GM06990 (cell line): ENCODE measurements around the gene ABCA13.

ENCODE experiments used
- DNase-seq: peaks from one replicate; pipeline ENCODE4 v3.0.0-alpha.2; 2011; ENCODE audit not compliant: insufficient read length; ENCODE audit errors: extremely low read depth
- H3K27me3 ChIP-seq: replicated peaks from 2 replicates; pipeline ENCODE4 v1.6.0; 2011; ENCODE audit warnings: low read length; ENCODE audit not compliant: control insufficient read depth, insufficient read depth
- H3K36me3 ChIP-seq: 2 replicates; pipeline ENCODE4 v1.5.1; 2011; ENCODE audit warnings: low read length; ENCODE audit not compliant: control insufficient read depth, insufficient read depth
- H3K4me3 ChIP-seq: replicated peaks from 2 replicates; pipeline ENCODE4 v1.5.1; 2011; ENCODE audit warnings: low read depth, mild to moderate bottlenecking, control low read depth, low read length
- CTCF ChIP-seq: IDR thresholded peaks from 2 replicates; pipeline ENCODE4 v1.5.1; 2011; ENCODE audit warnings: low read length, control low read depth, mild to moderate bottlenecking, inconsistent platforms; ENCODE audit not compliant: insufficient read depth, poor library complexity, severe bottlenecking

The ABCA13 gene

GRCh38 chr7:48446721-48447120 lies 275.5 kb downstream of the ABCA13 start:
- Histone ChIP-seq H3K4me3 (no peak overlapping the region), H3K27me3 (no peaks in the 10 kb centered on the region), H3K36me3 (no peaks in the 10 kb centered on the region)
- DNase-seq, result no peak
- no peak for TF ChIP-seq CTCF

- Histone ChIP-seq H3K4me3 (no peak overlapping the region), H3K27me3 (no peaks in the 10 kb centered on the region), H3K36me3 (no peaks in the 10 kb centered on the region)
- DNase-seq, result no peak
- TF ChIP-seq CTCF, result no peak
These were observed 281.0 kb downstream of the ABCA13 start for GRCh38 chr7:48452218-48452617.

GRCh38 chr7:48454750-48455192 lies 283.5 kb downstream of the ABCA13 start:
- no peak for TF ChIP-seq CTCF
- no peaks in the 10 kb centered on the region for H3K27me3 ChIP-seq
- no peaks in the 10 kb centered on the region for H3K36me3 ChIP-seq
- H3K4me3 ChIP-seq, result no peak overlapping the region
- DNase-seq, result no peak

GRCh38 chr7:48455363-48455762 lies 284.1 kb downstream of the ABCA13 start:
- Histone ChIP-seq H3K36me3 (no peaks in the 10 kb centered on the region), H3K27me3 (no peaks in the 10 kb centered on the region), H3K4me3 (no peak overlapping the region)
- no peak for TF ChIP-seq CTCF
- DNase-seq, result no peak

GRCh38 chr7:48458701-48459524 lies 287.7 kb downstream of the ABCA13 start:
- Histone ChIP-seq H3K4me3 (no peak overlapping the region), H3K36me3 (no peaks in the 10 kb centered on the region), H3K27me3 (no peaks in the 10 kb centered on the region)
- DNase-seq, result no peak
- no peak for TF ChIP-seq CTCF

- DNase-seq, result no peak
- Histone ChIP-seq H3K4me3 (no peak overlapping the region), H3K36me3 (no peaks in the 10 kb centered on the region), H3K27me3 (no peaks in the 10 kb centered on the region; the same call in 1 of the 2 replicates)
- no peak for TF ChIP-seq CTCF
These were observed 295.5 kb downstream of the ABCA13 start for GRCh38 chr7:48466713-48467112.
